Activated T-cell treated with anti-CD3 and anti-CD28 coated beads, Interleukin-2, amount 50 U/mL, for 1 hour (primary cell): ENCODE data around the gene C6orf15.

Experiments
- DNase-seq: peaks from one replicate; pipeline ENCODE4 v3.0.0-alpha.2; 2020

Gene C6orf15

DNA sequence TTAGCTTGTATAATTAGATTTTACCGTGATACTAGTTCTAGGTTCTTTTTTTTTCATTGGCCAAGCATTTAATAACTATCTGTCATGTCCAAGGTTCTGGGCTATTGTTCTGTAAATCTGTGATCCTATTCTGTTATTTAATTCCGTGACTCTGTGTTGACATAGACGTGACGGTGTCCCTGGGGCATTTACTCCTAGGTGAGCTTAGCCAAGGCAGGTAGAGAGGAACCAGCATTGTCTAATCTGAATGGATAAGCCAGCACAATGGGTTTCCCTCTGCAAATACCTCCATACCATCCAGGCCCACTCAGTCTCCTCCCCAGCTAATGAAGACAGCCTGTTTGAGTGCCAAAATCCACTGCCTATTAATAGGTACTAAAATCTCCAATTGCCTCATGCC, 16.8 kb upstream of the C6orf15 start:
- DNase-seq: no peak

DNA sequence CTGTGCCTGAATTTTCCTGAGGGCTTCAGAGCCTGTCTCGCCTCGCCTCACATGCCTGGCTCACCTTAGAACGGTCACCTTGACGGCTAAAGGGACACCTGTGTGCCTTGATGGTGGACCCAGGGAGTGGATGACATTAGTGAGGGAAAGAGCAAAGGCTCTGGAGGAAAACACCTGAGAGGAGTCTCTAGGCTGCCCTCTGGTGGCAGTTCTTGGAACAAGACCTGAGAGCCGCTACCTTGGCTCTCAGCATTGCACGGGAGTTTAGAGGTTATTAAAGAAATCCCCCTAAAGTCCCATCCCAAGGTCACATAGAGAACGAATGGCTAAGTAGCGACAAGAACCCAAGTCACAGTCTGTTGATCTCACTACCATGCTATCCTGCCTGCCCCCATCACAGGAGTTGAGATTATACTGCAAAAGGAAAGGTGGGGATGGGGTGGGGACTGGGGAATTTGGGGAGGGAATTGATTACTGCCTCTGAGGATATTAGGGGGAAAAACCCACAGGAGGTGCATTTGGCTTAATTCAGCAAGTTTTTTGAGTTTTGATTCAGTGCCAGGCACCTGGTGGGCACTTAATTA, 15.8 kb upstream of the C6orf15 start:
- peak; percentile 78 for DNase-seq

DNA sequence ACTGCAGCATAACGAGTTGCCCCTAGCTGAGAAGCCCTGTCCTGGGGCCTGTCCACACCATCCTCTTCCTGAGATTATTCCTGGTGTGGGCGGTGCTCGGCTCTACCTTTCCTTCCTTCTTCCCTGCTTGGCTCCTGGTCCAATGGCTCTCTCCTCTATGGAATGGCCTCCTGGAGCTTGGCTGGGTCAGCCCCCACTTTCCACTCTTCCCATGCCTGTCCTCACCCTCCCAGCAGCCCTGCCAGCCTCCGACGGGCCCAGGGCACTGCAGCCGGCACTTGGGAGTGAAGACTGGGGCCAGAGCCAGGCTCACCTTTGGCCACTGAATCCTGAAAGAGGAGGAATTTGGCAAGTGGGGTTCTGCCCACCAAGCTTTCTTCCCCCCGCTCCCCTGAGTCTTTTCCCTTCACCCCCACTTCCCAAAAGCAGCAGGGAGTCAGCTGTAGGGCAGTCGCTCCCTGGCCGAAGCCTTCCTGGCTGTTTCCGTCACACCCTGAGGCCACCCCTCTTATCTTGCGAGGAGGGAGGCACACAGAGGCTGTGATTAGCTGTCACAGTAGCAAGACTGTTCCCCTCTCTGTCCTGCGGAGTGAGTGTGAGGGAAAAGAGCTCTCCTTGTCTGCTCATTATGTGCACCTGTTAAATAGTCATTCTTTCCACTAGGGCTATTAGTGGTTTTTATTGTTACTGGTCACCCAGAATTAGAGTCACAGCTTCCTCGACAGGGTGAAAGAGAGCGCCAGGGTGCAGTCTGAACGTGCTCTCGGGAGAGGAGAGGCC, 14.2 kb upstream of the C6orf15 start:
- no peak for DNase-seq

DNA sequence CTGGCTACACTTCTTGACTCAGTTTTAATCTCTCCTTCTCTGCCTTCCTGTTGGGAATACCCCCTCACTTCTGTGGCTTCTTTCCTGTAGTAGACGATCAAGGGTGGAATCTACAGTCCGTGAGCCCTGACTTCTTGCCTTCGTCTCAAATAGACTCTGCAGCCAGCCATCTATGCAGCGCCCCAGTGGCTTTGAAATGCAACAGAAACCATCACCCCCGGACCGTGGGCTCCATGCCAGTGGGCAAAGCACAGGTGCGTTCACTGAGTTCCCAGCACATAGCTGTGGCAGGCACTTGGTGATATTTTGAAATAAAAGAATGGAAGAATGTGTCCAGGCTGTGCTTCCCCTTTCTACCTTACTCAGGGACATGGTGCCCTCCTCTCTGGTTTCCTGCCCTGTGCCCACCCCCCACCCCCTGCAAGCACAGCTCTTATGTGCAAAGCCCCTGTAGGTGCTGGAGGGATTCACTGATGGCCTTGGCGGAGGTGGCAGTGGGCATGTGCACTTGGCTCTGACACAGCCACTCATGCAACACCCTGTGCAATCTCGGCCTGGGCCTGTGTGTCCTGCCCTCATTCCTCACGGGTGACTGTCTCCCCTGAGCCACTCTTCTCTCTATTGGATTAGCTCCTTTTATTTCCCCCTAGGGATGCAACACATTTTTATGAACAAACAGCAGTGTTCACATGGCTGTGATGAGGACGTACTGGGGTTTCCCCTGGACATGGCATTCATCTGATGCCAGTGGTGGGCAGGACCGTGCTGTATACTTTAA, 13.4 kb upstream of the C6orf15 start:
- DNase-seq: no peak

DNA sequence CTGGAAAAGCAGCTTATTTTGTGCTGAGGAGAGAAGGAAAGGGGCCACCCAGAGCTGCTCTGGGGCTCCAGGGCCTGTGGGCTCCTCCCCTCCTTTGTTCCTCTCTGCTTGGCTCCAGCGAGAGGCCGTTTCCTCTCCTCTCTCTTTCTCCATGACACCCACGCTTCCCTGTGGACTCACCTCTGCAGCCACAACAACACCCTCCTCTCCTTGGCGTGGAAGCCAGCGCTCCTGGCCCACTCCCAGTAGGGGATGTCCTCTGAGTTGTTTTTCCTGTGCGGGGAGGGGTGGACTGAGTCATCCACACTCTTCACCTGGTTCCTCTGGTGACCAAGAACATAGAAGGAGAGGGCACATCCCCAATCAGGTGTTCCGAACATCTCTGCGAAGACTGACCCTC, 12.8 kb upstream of the C6orf15 start:
- no peak for DNase-seq

DNA sequence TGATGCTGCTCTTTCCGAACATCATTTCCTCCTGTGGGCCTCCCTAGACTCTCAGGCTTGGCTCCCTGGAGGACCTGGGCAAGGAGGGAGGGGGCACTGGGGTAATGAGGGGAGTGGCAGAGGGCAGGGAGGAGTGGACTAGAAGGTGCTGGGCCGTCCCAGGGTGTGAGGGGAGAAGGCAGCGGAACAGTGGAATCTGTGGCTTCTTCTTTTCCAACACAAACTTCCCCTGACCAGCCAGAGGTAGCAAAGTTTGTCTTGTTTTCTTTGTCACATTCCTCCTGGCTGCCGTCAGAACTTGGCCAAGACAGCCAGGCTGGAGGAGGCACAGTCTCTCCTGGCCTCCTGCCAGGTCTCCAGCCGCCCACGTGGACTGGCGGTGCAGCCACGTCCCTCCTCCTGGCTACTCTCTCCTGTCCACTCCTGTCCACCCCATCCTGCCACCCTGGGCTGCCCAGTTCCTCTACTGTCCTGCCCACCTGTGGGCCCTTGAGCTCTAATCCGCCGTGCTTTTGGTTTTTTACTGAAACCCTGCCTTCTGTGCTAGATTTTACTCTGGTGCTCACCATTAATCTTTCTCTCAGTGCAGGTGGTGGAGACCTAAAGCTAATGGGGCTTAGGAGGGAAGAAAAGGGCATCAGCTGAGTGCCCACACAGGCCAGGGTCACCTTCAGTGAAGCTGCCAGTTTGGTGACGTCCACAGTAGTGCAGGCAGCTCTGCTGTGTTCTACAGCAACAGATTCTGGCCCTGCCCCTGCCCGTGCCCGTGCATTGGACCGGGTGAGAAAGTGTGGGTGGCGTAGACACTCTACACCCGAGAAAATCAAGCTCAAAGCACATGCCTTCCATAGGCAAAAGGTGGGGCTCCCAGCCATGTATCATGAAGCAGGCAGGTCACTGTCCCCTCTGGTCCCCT, 10.7 kb upstream of the C6orf15 start:
- DNase-seq: no peak

DNA sequence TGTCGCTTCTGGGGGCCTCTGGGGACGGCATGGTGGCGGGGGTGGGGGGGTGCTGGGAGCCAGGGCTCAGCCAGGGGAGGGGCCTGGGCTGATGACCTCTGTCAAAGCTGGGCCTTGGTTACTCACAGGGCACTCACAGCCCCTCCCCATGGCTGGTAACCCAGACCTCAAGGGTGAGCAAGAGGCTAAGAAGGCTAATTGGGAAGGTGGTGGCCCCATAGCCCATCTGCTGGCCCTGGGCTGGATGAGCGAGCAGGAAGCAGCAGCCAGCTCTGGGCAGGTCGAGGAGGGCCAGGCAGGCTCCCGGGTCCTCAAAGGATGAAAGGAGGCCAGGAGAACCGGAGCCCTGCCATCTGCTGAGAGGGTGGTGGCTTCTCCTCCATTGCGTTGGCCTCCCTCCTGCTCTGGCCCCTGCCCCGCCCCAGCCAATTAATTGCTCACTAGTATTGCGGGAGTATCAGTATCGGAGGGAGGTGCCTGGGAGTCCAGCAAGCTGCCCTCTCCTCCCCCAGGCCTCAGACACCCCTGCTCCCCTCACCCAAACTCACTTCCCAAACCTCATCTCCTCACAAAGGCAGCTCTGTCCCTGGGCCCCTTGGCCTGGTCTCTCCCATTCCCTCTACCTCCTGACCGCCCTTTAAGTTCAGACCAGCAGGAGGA, 8.9 kb upstream of the C6orf15 start:
- no peak for DNase-seq

GRCh38 chr6:31120151-31120915, 8.0 kb upstream of the C6orf15 start, which contains the start of gene CDSN:
TSS of gene CDSN (minus strand) at chr6:31120446. CDS start at chr6:31120419, 27 bp downstream.
- no peak for DNase-seq

- DNase-seq: no peak
These were observed 5.8 kb upstream of the C6orf15 start for GRCh38 chr6:31118178-31118577.

- DNase-seq: no peak
These were observed 4.4 kb upstream of the C6orf15 start for GRCh38 chr6:31116661-31117385.

DNA sequence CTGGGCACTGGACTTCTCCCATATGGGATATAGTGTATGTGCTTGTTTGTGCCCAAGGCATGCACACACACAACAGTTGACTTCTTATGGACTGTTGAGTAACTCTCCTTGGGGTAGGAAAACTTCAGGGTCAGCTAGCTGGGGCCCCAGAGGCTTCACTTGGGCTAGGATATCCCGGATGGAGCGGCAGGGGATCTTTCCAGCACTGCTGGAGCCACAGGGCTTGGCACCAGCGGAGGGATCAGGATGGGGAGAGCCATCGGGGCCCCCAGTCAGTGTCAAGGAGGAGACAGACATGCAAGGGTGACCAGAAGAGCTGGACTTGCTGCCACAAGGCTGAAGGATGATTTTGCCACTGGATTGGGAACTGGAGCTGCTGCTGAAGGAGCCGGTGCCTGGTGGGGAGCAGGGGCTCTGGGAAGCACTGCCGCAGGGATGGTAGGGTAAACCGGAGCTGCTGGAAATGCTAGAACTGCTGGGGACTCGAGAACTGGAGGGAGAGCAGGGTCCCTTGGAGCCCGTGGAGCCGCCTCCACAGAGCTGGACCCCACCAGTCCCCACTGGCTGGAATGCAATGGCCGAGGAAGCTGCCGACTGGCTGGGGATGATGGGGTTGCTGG, 3.7 kb upstream of the C6orf15 start:
- no peak for DNase-seq

GRCh38 chr6:31114970-31115849, 2.8 kb upstream of the C6orf15 start:
- no peak for DNase-seq

- DNase-seq: no peak
These were observed 2.1 kb upstream of the C6orf15 start, which contains the start of gene PSORS1C1 for GRCh38 chr6:31114541-31114878. TSS of gene PSORS1C1 (plus strand) at chr6:31114800. CDS start at chr6:31129633, 14,833 bp downstream.

DNA sequence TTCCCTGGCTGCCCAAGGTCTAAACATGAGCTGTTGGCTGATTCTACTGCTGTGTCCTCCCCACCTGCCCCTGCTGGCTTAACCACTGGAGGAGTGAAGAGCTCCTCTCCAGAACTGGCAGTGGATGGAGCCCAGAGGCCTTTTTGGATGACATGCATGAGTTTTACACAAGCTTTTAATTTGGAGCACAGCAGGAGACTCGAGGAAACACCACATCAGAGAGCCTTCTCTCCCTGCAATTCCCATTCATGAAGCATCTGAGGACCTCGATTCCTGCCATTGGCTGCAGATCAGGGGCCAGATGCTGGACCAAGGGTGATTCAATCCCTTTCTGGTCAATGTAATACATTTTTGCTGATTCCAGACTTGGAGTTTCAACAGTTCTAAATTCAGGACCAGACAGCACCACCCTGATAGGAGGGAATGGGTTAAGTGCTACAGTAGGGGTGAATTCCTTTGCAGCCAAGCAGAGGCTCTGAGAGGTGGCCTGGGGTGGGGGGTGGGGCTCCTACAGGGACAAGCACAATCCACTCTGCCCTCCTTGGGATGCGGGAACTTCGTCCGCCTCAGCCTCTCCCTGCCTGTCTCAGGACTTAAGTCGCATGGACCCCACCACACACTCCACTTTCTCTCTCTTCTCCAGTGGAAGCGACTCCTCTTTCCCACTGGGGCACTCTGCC, 1.6 kb upstream of the C6orf15 start:
- no peak for DNase-seq

DNA sequence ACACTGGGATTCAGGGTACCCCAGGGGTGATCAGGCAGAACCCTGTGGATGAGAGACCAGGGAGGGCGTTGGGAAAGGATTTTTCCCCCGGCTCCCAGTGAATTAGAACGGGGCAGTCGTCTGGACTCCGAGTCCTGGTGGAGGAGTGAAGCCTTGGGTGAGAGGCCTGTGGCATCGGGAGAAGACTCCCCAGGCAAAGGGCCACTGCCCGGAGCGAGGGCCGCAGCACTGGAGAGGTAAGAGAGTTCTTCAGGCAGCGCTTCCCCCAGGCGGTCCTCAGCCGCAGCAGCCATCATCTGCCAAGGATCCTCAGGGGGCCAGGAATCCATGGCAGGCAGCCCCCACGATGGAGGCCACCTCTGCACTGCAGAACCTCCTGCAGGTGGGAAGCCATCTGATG, 663 bp downstream of the C6orf15 start:
- DNase-seq: no peak

DNA sequence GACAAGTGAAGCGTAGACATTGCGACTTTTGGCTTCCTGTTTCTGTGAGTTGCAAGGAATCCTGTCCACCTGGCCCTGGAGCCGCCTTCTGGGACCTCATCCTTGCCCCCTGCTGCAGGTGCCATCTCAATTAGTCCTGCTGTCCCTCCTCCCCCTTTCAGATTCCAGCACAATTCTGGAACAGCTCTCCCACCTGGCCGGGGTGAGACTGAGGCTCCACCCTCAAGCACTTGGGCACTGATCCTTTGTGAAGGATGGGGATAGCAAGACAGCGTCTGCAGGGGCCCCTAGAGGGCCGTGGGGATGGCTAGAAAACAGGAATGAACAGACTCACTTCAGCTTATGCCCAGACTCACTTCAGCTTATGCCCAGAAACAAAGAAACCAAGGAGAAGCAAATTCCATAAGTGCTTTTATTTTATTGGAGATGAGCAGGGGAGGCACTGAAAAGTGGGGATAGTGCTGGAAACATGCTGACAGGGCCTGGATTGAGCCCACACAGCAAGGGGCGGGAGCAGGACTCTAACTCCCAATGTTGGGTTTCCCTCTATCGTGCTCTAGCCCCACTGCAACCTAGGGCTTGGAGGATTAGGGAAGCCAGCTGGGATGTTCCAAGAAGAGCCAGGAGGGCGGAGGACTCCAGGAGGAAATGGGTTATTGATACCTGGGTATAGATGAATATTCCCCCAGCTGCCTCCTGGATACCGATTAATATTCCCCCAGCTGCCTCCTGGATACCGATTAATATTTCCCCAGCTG, 1.4 kb downstream of the C6orf15 start:
- no peak for DNase-seq

DNA sequence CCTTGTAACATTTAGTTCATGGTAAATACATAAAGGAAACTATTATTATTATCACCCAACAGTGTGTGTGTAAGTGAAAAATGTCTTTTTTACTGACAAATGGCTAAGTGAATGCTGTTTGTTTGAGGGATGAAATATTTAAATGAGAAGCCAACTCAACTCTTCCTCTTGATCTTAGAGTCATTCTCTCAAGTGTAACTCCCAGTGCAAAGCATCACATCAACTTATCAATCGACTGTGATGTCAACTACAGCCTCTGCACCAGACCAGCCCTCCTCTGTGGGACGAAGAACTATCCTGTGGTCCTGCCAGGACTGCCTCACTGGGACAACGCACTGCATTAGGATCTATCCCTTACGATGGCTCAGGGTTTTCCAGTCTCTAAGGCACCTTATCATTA, 5.3 kb downstream of the C6orf15 start:
- DNase-seq: no peak

- DNase-seq: no peak
These were observed 9.2 kb downstream of the C6orf15 start for GRCh38 chr6:31103136-31103535.
